Measurements from ENCODE around the gene RING1.

The RING1 gene

DNA sequence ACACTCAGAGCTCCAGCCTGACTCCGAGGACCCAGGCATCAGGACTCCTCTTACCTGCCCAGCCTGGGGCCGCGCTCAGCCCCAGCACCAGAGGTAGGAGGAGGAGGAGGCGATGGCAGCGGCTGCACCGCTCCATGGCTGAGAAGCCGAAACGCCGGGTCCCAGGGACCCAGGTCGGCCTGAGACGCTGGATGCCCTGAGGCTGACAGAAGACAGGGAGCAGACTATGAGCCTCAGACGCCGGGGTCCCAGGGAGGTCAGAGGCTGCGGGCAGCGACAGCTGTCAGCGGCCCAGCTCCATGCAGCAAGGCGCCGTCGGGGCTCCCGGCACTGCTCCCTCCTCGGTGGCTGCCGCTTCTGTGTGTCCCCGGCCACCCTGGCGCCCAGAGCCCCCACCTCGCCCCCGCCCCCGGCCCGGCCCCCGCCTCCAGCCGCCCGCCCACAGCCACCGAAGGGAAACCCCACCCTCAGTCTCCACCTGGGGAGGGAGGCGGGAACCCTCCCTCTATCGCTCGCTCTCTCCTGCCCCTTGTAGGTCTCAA is 16.1 kb upstream of the RING1 start, which contains the start of gene COL11A2:
TSS of gene COL11A2 (minus strand) at position 363 of the 542 bp plus-strand sequence. CDS start at position 136, 227 bp downstream.
- H3K4me1 ChIP-seq (ENCODE audit: low read length): no peaks in the 10 kb centered on the region
- no peak within 1 kb of the TSS for H3K4me2 ChIP-seq (ENCODE audit: low read depth, low read length)
- no peak for DNase-seq
- H3K27ac ChIP-seq (ENCODE audit: low read length): no peak within 1 kb of the TSS
- no peaks in the 10 kb centered on the region; the same call in 1 of the 2 replicates for H3K36me3 ChIP-seq (replicated peaks; ENCODE audit: insufficient read depth, low read length)
- no peaks in the 10 kb centered on the region for H3K9me2 ChIP-seq (replicated peaks; ENCODE audit: insufficient read depth, low read length)
- peaks cover 10% of the 10 kb centered on the region for H3K27me3 ChIP-seq (replicated peaks; ENCODE audit: insufficient read depth, low read length)
- no peaks in the 10 kb centered on the region for H4K20me1 ChIP-seq (ENCODE audit: insufficient read depth, low read length)
- H3K9me3 ChIP-seq (replicated peaks; ENCODE audit: insufficient read depth, low read length): no peaks in the 10 kb centered on the region
- no peak within 1 kb of the TSS for H3K9ac ChIP-seq (ENCODE audit: low read length)
- H2AFZ ChIP-seq (ENCODE audit: low read length): no peak within 1 kb of the TSS
- H3K79me2 ChIP-seq (ENCODE audit: low read length): 0 out of 2 replicates have a peak, but pooled peaks cover 3% of the 10 kb centered on the region
- no peak within 1 kb of the TSS for H3K4me3 ChIP-seq (ENCODE audit: low read length)
- no peaks in the 10 kb centered on the region for H3F3A ChIP-seq (ENCODE audit: insufficient read depth, low read length)
- TF ChIP-seq, protein P1, sequence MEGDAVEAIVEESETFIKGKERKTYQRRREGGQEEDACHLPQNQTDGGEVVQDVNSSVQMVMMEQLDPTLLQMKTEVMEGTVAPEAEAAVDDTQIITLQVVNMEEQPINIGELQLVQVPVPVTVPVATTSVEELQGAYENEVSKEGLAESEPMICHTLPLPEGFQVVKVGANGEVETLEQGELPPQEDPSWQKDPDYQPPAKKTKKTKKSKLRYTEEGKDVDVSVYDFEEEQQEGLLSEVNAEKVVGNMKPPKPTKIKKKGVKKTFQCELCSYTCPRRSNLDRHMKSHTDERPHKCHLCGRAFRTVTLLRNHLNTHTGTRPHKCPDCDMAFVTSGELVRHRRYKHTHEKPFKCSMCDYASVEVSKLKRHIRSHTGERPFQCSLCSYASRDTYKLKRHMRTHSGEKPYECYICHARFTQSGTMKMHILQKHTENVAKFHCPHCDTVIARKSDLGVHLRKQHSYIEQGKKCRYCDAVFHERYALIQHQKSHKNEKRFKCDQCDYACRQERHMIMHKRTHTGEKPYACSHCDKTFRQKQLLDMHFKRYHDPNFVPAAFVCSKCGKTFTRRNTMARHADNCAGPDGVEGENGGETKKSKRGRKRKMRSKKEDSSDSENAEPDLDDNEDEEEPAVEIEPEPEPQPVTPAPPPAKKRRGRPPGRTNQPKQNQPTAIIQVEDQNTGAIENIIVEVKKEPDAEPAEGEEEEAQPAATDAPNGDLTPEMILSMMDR (IDR thresholded peaks at IDR 0.05; ENCODE audit: low read length): no peak
- no peak for TF ChIP-seq EZH2 (optimal IDR thresholded peaks at IDR 0.05; ENCODE audit: low read depth, low read length)
- TF ChIP-seq EZH2phosphoT487 (IDR thresholded peaks at IDR 0.05; ENCODE audit: low read length): no peak

DNA sequence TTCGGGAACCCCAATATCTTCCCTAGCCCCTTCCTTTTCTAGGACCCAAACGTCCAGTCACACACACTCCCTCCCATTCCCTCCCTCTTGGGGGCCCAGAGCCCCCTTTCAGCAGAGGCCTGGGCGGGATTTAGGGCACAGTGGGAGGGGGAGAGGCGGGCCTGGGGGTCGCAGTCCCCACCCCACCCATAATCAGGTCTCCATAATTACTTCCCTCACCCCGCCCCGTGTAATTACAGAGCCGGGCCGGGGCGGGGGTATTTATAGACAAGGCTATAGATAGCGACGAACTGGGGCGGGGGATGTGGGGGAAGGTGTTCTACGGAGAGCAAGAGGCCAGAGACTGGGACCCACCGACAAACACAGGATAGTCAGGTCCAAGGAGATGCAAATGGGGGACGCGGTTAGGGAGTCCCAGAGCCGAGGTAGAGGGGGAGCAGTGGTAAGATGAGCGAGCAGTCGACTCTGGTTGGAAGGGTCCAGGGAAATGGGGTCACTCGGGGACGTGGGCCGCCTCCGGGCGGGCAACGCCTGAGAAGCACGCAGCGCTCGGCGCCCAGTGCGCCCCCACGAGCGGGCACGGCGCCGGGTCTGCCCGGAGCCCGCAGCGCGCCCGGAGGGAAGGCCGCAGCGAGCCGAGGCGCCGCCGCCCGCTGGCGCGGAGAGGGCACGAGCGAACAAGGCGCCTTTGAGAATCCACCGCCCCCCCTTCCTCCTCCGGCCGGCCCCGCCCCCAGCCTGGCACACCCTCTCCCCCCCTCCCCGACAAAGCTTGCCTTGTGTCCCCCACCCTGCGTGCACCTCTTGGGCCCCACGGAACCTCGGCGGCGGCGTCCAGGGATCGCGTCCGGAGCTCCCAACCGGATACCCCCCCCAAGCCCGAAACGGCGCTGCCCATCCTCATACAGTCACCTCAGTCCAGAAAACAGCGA is 15.4 kb upstream of the RING1 start:
- TF ChIP-seq, protein P1 (IDR thresholded peaks at IDR 0.05; ENCODE audit: low read length): no peak
- Histone ChIP-seq H3K9me3 (replicated peaks; ENCODE audit: insufficient read depth, low read length) (no peaks in the 10 kb centered on the region), H3K27me3 (replicated peaks; ENCODE audit: insufficient read depth, low read length) (peaks cover 10% of the 10 kb centered on the region), H3K79me2 (ENCODE audit: low read length) (peaks cover 3% of the 10 kb centered on the region; the same call in 1 of the 2 replicates), H2AFZ (ENCODE audit: low read length) (no peak overlapping the region), H3K4me3 (ENCODE audit: low read length) (no peak overlapping the region), H3K36me3 (replicated peaks; ENCODE audit: insufficient read depth, low read length) (no peaks in the 10 kb centered on the region; the same call in 1 of the 2 replicates), H3K9me2 (replicated peaks; ENCODE audit: insufficient read depth, low read length) (no peaks in the 10 kb centered on the region), H3F3A (ENCODE audit: insufficient read depth, low read length) (no peaks in the 10 kb centered on the region), H3K9ac (ENCODE audit: low read length) (no peak overlapping the region), H3K4me2 (ENCODE audit: low read depth, low read length) (no peak overlapping the region), H3K4me1 (ENCODE audit: low read length) (no peaks in the 10 kb centered on the region), H4K20me1 (ENCODE audit: insufficient read depth, low read length) (no peaks in the 10 kb centered on the region), H3K27ac (ENCODE audit: low read length) (no peak overlapping the region)
- DNase-seq: no peak

DNA sequence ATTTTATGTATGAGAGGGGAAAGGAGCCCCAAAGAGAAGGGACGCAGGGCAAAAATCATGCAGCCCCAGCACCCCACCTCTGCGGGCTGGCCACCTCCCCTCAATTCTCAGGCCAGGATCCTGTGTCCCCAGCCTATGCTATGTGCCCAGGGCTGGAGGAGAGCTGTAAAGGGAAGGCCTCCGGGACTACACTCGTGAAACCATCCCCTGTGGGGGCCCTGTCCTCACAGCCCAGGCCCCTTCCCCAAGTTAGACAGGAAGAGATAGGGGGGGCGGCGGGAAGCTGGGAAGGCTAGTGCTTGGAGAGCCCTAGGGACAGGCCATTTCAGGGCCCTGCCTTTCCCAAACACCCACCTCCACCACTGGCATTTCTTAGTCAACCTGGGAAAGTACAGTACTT is 14.7 kb upstream of the RING1 start:
- TF ChIP-seq, protein P1 (IDR thresholded peaks at IDR 0.05; ENCODE audit: low read length): no peak
- TF ChIP-seq EZH2phosphoT487 (IDR thresholded peaks at IDR 0.05; ENCODE audit: low read length): no peak
- no peak for TF ChIP-seq EZH2 (optimal IDR thresholded peaks at IDR 0.05; ENCODE audit: low read depth, low read length)
- no peaks in the 10 kb centered on the region for H3K9me2 ChIP-seq (replicated peaks; ENCODE audit: insufficient read depth, low read length)
- H3K79me2 ChIP-seq (ENCODE audit: low read length): peaks cover 10% of the 10 kb centered on the region
- no peak overlapping the region for H3K4me2 ChIP-seq (ENCODE audit: low read depth, low read length)
- H4K20me1 ChIP-seq (ENCODE audit: insufficient read depth, low read length): no peaks in the 10 kb centered on the region
- H3F3A ChIP-seq (ENCODE audit: insufficient read depth, low read length): no peaks in the 10 kb centered on the region; the same call in 1 of the 2 replicates
- peaks cover 10% of the 10 kb centered on the region for H3K27me3 ChIP-seq (replicated peaks; ENCODE audit: insufficient read depth, low read length)
- no peak overlapping the region for H3K4me3 ChIP-seq (ENCODE audit: low read length)
- no peaks in the 10 kb centered on the region; the same call in 1 of the 2 replicates for H3K36me3 ChIP-seq (replicated peaks; ENCODE audit: insufficient read depth, low read length)
- DNase-seq: no peak
- no peaks in the 10 kb centered on the region for H3K4me1 ChIP-seq (ENCODE audit: low read length)
- H3K27ac ChIP-seq (ENCODE audit: low read length): no peak overlapping the region
- H3K9ac ChIP-seq (ENCODE audit: low read length): no peak overlapping the region
- no peak overlapping the region for H2AFZ ChIP-seq (ENCODE audit: low read length)
- no peaks in the 10 kb centered on the region for H3K9me3 ChIP-seq (replicated peaks; ENCODE audit: insufficient read depth, low read length)
